GM19239 (cell line): Measurements from ENCODE around the gene TATDN3.
"Not testable (repeated sequence)": the region's sequence is repeated elsewhere in the genome, so short reads cannot be mapped to it uniquely, and the experiment has no call there.

ENCODE experiments used
- DNase-seq: peaks from one replicate; pipeline ENCODE4 v3.0.0; 2011; ENCODE audit warnings: low spot score; ENCODE audit not compliant: insufficient read length
- FAIRE-seq: peaks from 2 replicates; lab custom pipeline; 2011; peaks lifted over from hg19 to GRCh38; lab: Jason Lieb, UNC

TATDN3 gene

GRCh38 chr1:212791676-212792395 is at the start of gene TATDN3, which contains the start of gene NSL1:
Gene TATDN3, plus strand, starts transcription at chr1:212791894. Its CDS starts 28 bp downstream, at chr1:212791922.
Gene NSL1, minus strand, starts transcription at chr1:212791777. Its CDS starts 14 bp downstream, at chr1:212791763.
- FAIRE-seq: peak; percentile 98
- peak; percentile 49 for DNase-seq

GRCh38 chr1:212743901-212744475 is 47.7 kb upstream of the TATDN3 start:
- DNase-seq (no peak), FAIRE-seq (no peak)

- DNase-seq: no peak
- FAIRE-seq: no peak
These were observed 46.4 kb upstream of the TATDN3 start for GRCh38 chr1:212745303-212745702.

GRCh38 chr1:212746546-212746945 is 45.1 kb upstream of the TATDN3 start:
- DNase-seq (no peak), FAIRE-seq (no peak)

GRCh38 chr1:212749821-212750535 is 41.7 kb upstream of the TATDN3 start:
- DNase-seq (no peak), FAIRE-seq (peak; percentile 42)

- DNase-seq (no peak), FAIRE-seq (peak; percentile 8)
These were observed 39.3 kb upstream of the TATDN3 start for GRCh38 chr1:212752252-212752933.

- FAIRE-seq: peak; percentile 65
- no peak for DNase-seq
These were observed 38.7 kb upstream of the TATDN3 start for GRCh38 chr1:212752934-212753497.

GRCh38 chr1:212753749-212754148 is 37.9 kb upstream of the TATDN3 start:
- DNase-seq: no peak
- FAIRE-seq: no peak

- DNase-seq (no peak), FAIRE-seq (peak; percentile 81)
These were observed 37.5 kb upstream of the TATDN3 start for GRCh38 chr1:212754193-212754592.

GRCh38 chr1:212754680-212755079 is 37.0 kb upstream of the TATDN3 start:
- no peak for DNase-seq
- no peak for FAIRE-seq

- no peak for DNase-seq
- no peak for FAIRE-seq
These were observed 32.0 kb upstream of the TATDN3 start for GRCh38 chr1:212759683-212760082.

- no peak for DNase-seq
- no peak for FAIRE-seq
These were observed 31.4 kb upstream of the TATDN3 start for GRCh38 chr1:212760126-212760823.

- no peak for DNase-seq
- FAIRE-seq: no peak
These were observed 29.5 kb upstream of the TATDN3 start for GRCh38 chr1:212762234-212762633.

- FAIRE-seq (no peak), DNase-seq (no peak)
These were observed 28.9 kb upstream of the TATDN3 start for GRCh38 chr1:212762839-212763238.

- FAIRE-seq, DNase-seq: not testable (repeated sequence)
These were observed 26.9 kb upstream of the TATDN3 start for GRCh38 chr1:212764718-212765281.

- not testable (repeated sequence) for FAIRE-seq, DNase-seq
These were observed 24.9 kb upstream of the TATDN3 start for GRCh38 chr1:212766825-212767224.

GRCh38 chr1:212769459-212770167 is 22.1 kb upstream of the TATDN3 start:
- FAIRE-seq: peak; percentile 18

GRCh38 chr1:212771341-212771740 is 20.4 kb upstream of the TATDN3 start:
- DNase-seq: no peak
- no peak for FAIRE-seq

More at GRCh38 chr1:212769459-212770167, 22.1 kb upstream of the TATDN3 start:
- no peak for DNase-seq

- FAIRE-seq (no peak), DNase-seq (no peak)
These were observed 18.7 kb upstream of the TATDN3 start for GRCh38 chr1:212773011-212773410.
